SK-N-MC (cell line): ENCODE results near the gene ABCA6.
A peak's percentile ranks its signal among the peaks of the same experiment; 100 is the strongest.

Experiments used
- DNase-seq: peaks from one replicate; pipeline ENCODE4 v3.0.0-alpha.2; 2011; ENCODE audit warnings: low read depth, low spot score
- H3K27ac ChIP-seq: fragments of 200-600 bp; sonication (generic); 2 replicates; pipeline ENCODE4 v1.5.1; 2016; ENCODE audit warnings: mixed run types
- H3K36me3 ChIP-seq: fragments of 200-600 bp; sonication (generic); 2 replicates; pipeline ENCODE4 v1.6.1; 2017; ENCODE audit warnings: antibody characterized with exemption, low read length, mixed read lengths; ENCODE audit not compliant: insufficient read depth
- H3K4me3 ChIP-seq: fragments of 200-600 bp; sonication (generic); 2 replicates; pipeline ENCODE4 v1.5.1; 2016
- H3K9ac ChIP-seq: fragments of 200-600 bp; sonication (generic); 2 replicates; pipeline ENCODE4 v1.8.0; 2017; ENCODE audit warnings: mixed run types, mixed read lengths; ENCODE audit not compliant: insufficient read length
- H3K9me3 ChIP-seq: fragments of 200-600 bp; sonication (generic); 2 replicates; pipeline ENCODE4 v1.6.1; 2017; ENCODE audit warnings: low read depth, mild to moderate bottlenecking, antibody characterized with exemption, low read length, moderate library complexity, mixed read lengths
- EZH2 ChIP-seq: fragments of 200-600 bp; sonication (generic); IDR thresholded peaks from one replicate; pipeline ENCODE4 v1.6.1; 2017; ENCODE audit warnings: antibody characterized with exemption
- FOXP2 ChIP-seq: optimal IDR thresholded peaks from 2 replicates; pipeline ENCODE3; 2011; ENCODE audit warnings: mild to moderate bottlenecking, moderate library complexity; ENCODE audit not compliant: insufficient read depth; ENCODE audit errors: extremely low read length, control extremely low read depth
- POLR2AphosphoS5 ChIP-seq: IDR thresholded peaks from 2 replicates; pipeline ENCODE4 v1.6.1; 2012; ENCODE audit warnings: mild to moderate bottlenecking, low read depth, low read length, borderline replicate concordance

Gene ABCA6

DNA sequence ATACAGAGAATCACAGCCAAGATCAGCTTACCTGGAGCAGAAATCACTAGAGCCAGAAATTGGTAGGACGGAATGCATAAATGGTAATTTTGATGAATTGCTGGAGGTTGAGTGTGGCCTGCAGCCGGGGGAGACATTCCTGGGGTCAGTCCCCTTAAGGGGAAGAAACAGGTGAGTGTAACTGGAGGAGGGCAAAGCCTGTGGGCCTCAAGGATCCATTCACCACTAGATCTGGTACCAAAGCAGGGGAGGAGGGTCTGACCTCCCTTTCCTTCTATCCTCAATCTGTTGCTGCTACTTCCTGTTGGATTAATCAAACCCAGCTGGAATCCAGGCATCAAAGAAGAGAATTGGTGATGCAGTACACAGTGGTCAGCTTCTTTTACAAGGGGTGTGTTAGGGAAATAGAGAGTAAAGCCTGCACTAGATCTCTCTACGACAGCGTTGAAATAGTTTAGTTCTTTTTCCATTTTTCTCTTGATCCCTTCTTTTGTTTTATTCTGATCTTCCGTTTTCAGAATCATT is 72.4 kb downstream of the ABCA6 start:
- Histone ChIP-seq H3K9ac (no peak overlapping the region), H3K4me3 (no peak overlapping the region), H3K27ac (no peak overlapping the region), H3K9me3 (no peaks in the 10 kb centered on the region), H3K36me3 (no peaks in the 10 kb centered on the region)
- TF ChIP-seq FOXP2 (no peak), POLR2AphosphoS5 (no peak), EZH2 (no peak)
- DNase-seq: no peak

GRCh38 chr17:69067274-69068047 is 74.2 kb downstream of the ABCA6 start:
- no peak overlapping the region for H3K9ac ChIP-seq
- no peak for DNase-seq
- TF ChIP-seq EZH2: no peak
- TF ChIP-seq FOXP2: no peak
- no peak for TF ChIP-seq POLR2AphosphoS5
- H3K9me3 ChIP-seq: no peaks in the 10 kb centered on the region
- H3K4me3 ChIP-seq: no peak overlapping the region
- no peaks in the 10 kb centered on the region for H3K36me3 ChIP-seq
- H3K27ac ChIP-seq: no peak overlapping the region

- Histone ChIP-seq H3K4me3 (no peak overlapping the region), H3K9ac (peak overlapping the region; percentile 16), H3K36me3 (no peaks in the 10 kb centered on the region), H3K27ac (no peak overlapping the region), H3K9me3 (no peaks in the 10 kb centered on the region)
- DNase-seq: no peak
- no peak for TF ChIP-seq FOXP2
- no peak for TF ChIP-seq EZH2
- TF ChIP-seq POLR2AphosphoS5: no peak
Observed at GRCh38 chr17:69066482-69066881, 75.2 kb downstream of the ABCA6 start.

GRCh38 chr17:69065113-69065512 is 76.6 kb downstream of the ABCA6 start:
- Histone ChIP-seq H3K9me3 (no peaks in the 10 kb centered on the region), H3K36me3 (no peaks in the 10 kb centered on the region), H3K27ac (no peak overlapping the region), H3K9ac (no peak overlapping the region), H3K4me3 (no peak overlapping the region)
- DNase-seq: no peak
- TF ChIP-seq FOXP2 (no peak), EZH2 (no peak)

DNA sequence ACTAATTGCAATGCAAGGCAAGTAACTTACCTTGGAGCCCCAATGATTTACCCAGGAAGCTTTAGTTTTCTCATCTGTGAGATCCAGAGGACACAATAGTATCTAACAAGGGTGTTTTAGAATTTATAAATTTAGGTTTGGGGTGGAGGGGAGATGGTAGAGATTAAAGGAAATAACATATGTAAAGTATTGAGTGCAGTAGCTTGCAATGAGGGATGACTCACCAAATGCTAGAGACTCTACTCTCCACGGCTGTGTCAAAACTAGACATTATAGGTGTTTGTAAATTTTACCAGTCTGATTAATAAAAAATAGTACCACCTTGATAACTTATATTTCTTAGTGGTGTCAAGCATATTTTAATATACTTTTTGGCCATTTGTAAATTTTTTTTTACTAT is 77.2 kb downstream of the ABCA6 start:
- TF ChIP-seq FOXP2: no peak
- TF ChIP-seq POLR2AphosphoS5: no peak
- TF ChIP-seq EZH2: no peak
- H3K36me3 ChIP-seq: no peaks in the 10 kb centered on the region
- no peak overlapping the region for H3K9ac ChIP-seq
- no peaks in the 10 kb centered on the region for H3K9me3 ChIP-seq
- H3K27ac ChIP-seq: 0 out of 2 replicates have a peak overlapping the region, but pooled peaks have one; percentile 2
- no peak for DNase-seq
- H3K4me3 ChIP-seq: no peak overlapping the region

DNA sequence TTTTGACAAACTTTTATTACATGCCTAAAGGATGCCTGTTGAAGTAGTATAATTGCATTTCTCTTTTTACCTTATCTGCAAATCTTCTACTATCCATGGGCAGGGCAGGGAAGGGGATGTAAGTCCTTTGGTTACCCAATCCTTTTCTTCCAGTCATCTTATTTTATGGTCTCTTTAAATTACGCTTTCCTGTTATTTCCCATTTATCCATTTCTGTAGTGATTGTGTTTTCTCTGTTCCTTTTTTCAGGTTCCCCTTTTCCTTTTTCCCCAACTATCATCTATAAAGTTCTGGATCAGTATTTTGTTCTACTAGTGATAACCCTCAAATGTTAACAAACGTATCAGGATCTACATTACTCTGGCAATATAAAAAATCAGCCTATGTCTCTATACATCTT is 77.7 kb downstream of the ABCA6 start:
- H3K4me3 ChIP-seq: no peak overlapping the region
- DNase-seq: no peak

DNA sequence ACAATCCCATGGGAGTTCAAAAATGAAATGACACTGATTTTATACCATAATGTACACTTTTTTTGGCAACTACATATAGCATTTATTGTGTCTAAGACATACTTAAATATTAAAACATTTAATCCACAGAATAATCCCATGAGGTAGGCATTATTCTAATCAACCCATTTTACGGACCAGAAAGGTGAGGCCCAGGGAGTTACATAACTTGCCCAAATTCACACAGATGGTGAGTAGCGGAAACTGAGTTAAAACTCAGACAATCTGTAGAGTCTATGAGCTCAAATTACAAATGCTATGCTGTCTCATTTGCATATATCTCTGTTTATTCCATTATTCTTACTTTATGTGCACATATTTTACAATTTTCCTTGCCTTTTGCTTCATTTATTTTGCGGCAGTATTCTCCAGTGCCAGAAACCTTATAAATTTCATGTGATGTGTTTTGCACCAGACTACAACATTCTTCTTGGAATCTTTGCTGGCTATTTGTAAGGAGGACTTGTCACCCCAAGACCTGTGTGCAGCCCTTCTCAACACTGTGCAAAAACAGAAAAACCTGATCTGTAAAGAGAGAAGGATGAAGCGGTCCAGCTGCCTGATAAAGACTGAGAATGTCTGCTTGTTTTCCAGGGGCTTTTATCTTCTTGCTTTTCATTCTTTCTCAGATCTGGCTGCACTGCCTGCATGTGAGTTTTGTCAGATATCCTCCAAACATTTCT is 78.7 kb downstream of the ABCA6 start:
- H3K4me3 ChIP-seq: no peak overlapping the region
- peak overlapping the region; percentile 77 for H3K27ac ChIP-seq
- TF ChIP-seq EZH2: no peak
- no peak for TF ChIP-seq POLR2AphosphoS5
- TF ChIP-seq FOXP2: no peak
- no peaks in the 10 kb centered on the region for H3K9me3 ChIP-seq
- no peaks in the 10 kb centered on the region for H3K36me3 ChIP-seq
- no peak overlapping the region for H3K9ac ChIP-seq
- DNase-seq: no peak

More for the DNA sequence above, 77.7 kb downstream of the ABCA6 start:
- Histone ChIP-seq H3K9me3 (no peaks in the 10 kb centered on the region), H3K36me3 (no peaks in the 10 kb centered on the region), H3K9ac (no peak overlapping the region), H3K27ac (0 out of 2 replicates have a peak overlapping the region, but pooled peaks have one; percentile 2)
- no peak for TF ChIP-seq POLR2AphosphoS5
- no peak for TF ChIP-seq EZH2
- TF ChIP-seq FOXP2: no peak

DNA sequence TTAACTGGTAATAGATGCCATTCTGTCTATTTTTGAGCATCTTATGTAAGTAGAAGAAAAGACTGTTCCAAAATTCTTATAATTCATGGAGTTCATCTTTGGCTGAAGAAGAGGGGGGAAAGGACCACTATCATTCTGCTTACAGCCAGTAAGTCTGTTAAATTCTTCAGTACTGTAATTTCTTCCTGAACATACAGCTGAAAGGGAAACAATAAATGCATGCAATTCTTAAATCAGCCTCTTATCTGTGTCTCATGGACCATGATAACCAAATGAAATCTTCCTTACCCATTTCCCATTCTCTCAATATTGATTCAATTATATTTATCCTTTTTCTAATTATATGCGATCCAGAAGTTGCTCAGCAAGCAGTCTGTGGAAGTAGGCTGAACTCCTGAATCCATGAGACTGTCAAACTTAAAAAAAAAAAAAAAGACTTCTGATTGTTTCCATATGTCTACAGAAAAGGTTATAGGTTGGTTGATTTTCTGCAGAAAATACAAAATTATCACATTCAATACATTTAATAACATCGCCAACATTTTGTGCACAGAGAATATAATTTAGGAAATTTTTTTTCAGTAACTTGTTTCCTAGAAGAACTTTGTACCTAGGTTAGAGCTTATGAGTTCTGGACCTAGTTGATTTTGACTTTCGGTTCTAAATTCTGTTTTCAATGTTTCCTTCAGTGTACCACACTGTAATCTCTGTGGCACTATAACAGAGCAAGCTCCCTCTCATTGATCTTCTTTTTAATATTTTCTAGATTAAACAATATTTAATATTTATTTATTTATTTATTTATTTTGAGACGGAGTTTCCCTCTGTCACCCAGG is 79.8 kb downstream of the ABCA6 start:
- H3K4me3 ChIP-seq: peak overlapping the region; percentile 46
- no peak overlapping the region for H3K9ac ChIP-seq
- no peaks in the 10 kb centered on the region for H3K36me3 ChIP-seq
- H3K9me3 ChIP-seq: no peaks in the 10 kb centered on the region; the same call in 1 of the 2 replicates
- H3K27ac ChIP-seq: peak overlapping the region; percentile 47
- TF ChIP-seq EZH2: no peak
- no peak for TF ChIP-seq FOXP2
- TF ChIP-seq POLR2AphosphoS5: no peak
- no peak for DNase-seq
